Liver (tissue), 9 donors: Measurements from ENCODE around the gene SPTBN5. TPM values are rescaled to one million over a fixed set of nuclear protein-coding genes. Genes with fewer than 3 reads are reported as not detected.

ENCODE experiments used
- DNase-seq: peaks from one replicate; pipeline ENCODE4 v3.0.0-alpha.2; 2017; ENCODE audit warnings: low spot score
- H3K27ac ChIP-seq, 2 donors: one replicate each; pipeline ENCODE4 v1.7.0; 2013; ENCODE audit warnings: inconsistent platforms in 2 of 2, low read length in 2 of 2, control low read depth in 1 of 2, low read depth in 1 of 2, mild to moderate bottlenecking in 1 of 2
- H3K27me3 ChIP-seq, 4 donors: one replicate each; pipeline versions ENCODE4 v1.6.1 to v1.7.0; 2013; ENCODE audit warnings: low read length in 3 of 4, inconsistent platforms in 1 of 4, mild to moderate bottlenecking in 1 of 4, moderate library complexity in 1 of 4; ENCODE audit not compliant: control insufficient read depth in 4 of 4, insufficient read depth in 4 of 4
- H3K36me3 ChIP-seq, 4 donors: one replicate each; pipeline versions ENCODE4 v1.6.1 to v1.7.0; 2013; ENCODE audit warnings: low read length in 3 of 4, mild to moderate bottlenecking in 3 of 4, low read depth in 1 of 4, moderate library complexity in 1 of 4; ENCODE audit not compliant: control insufficient read depth in 4 of 4, insufficient read depth in 3 of 4
- H3K4me1 ChIP-seq, 4 donors: one replicate each; pipeline versions ENCODE4 v1.6.1 to v1.7.0; 2013; ENCODE audit warnings: low read length in 3 of 4, mild to moderate bottlenecking in 3 of 4, moderate library complexity in 1 of 4; ENCODE audit not compliant: control insufficient read depth in 4 of 4, insufficient read depth in 4 of 4
- H3K4me3 ChIP-seq, 3 donors: one replicate each; pipeline versions ENCODE4 v1.6.1 to v1.7.0; 2013; ENCODE audit warnings: low read length in 3 of 3, control low read depth in 1 of 3, low read depth in 1 of 3, mild to moderate bottlenecking in 1 of 3
- H3K9ac ChIP-seq, 2 donors: one replicate each; pipeline ENCODE4 v1.7.0; 2013; ENCODE audit warnings: low read length in 2 of 2, mild to moderate bottlenecking in 2 of 2, moderate library complexity in 2 of 2, control low read depth in 1 of 2, low read depth in 1 of 2
- H3K9me3 ChIP-seq, 4 donors: one replicate each; pipeline versions ENCODE4 v1.6.1 to v1.7.0; 2013; ENCODE audit warnings: low read length in 3 of 4; ENCODE audit not compliant: control insufficient read depth in 4 of 4
- ATF3 ChIP-seq: IDR thresholded peaks from 2 replicates; pipeline ENCODE4 v1.6.1; 2016; ENCODE audit warnings: antibody characterized with exemption
- CTCF ChIP-seq: fragments of 150-350 bp; IDR thresholded peaks from 2 replicates; pipeline ENCODE4 v1.5.1; 2017; ENCODE audit warnings: improper control_type of control experiment, low read depth, low read length; ENCODE audit not compliant: missing input control
- EGR1 ChIP-seq, 2 donors: IDR thresholded peaks; 2 replicates each; pipeline ENCODE4 v1.6.1; 2016 to 2018; ENCODE audit warnings: antibody characterized with exemption in 2 of 2, low read depth in 2 of 2
- FOXA1 ChIP-seq: IDR thresholded peaks from 2 replicates; pipeline ENCODE4 v1.6.1; 2016; ENCODE audit warnings: antibody characterized with exemption
- FOXA2 ChIP-seq: IDR thresholded peaks from 2 replicates; pipeline ENCODE4 v1.6.1; 2016; ENCODE audit warnings: antibody characterized with exemption
- GABPA ChIP-seq, 2 donors: IDR thresholded peaks in 1 of 2; conservative IDR thresholded peaks in 1 of 2; 2 replicates each; pipeline ENCODE4 v1.6.1; 2016; ENCODE audit warnings: antibody characterized with exemption in 2 of 2, mild to moderate bottlenecking in 1 of 2, moderate library complexity in 1 of 2
- HNF4G ChIP-seq: IDR thresholded peaks from 2 replicates; pipeline ENCODE4 v1.6.1; 2016; ENCODE audit warnings: antibody characterized with exemption
- JUND ChIP-seq, 2 donors: IDR thresholded peaks; 2 replicates each; pipeline ENCODE4 v1.6.1; 2016; ENCODE audit warnings: antibody characterized with exemption in 2 of 2
- MAX ChIP-seq: IDR thresholded peaks from 2 replicates; pipeline ENCODE4 v1.6.1; 2016; ENCODE audit warnings: antibody characterized with exemption
- NR2F2 ChIP-seq: IDR thresholded peaks from 2 replicates; pipeline ENCODE4 v1.6.1; 2016; ENCODE audit warnings: antibody characterized with exemption
- RAD21 ChIP-seq, 2 donors: IDR thresholded peaks; 2 replicates each; pipeline ENCODE4 v1.6.1; 2016; ENCODE audit warnings: antibody characterized with exemption in 2 of 2, mild to moderate bottlenecking in 2 of 2
- REST ChIP-seq: IDR thresholded peaks from 2 replicates; pipeline ENCODE4 v1.6.1; 2016; ENCODE audit warnings: antibody characterized with exemption, mild to moderate bottlenecking
- RXRA ChIP-seq, 2 donors: IDR thresholded peaks; 2 replicates each; pipeline ENCODE4 v1.6.1; 2017 to 2018; ENCODE audit warnings: antibody characterized with exemption in 2 of 2, mild to moderate bottlenecking in 1 of 2
- SP1 ChIP-seq: IDR thresholded peaks from 2 replicates; pipeline ENCODE4 v1.6.1; 2018; ENCODE audit warnings: antibody characterized with exemption, mild to moderate bottlenecking
- TAF1 ChIP-seq: conservative IDR thresholded peaks from 2 replicates; pipeline ENCODE4 v1.6.1; 2016; ENCODE audit warnings: antibody characterized with exemption, mild to moderate bottlenecking
- YY1 ChIP-seq: IDR thresholded peaks from 2 replicates; pipeline ENCODE4 v1.6.1; 2016; ENCODE audit warnings: antibody characterized with exemption, mild to moderate bottlenecking
- ZBTB33 ChIP-seq: IDR thresholded peaks from 2 replicates; pipeline ENCODE4 v1.6.1; 2016; ENCODE audit warnings: antibody characterized with exemption
- WGBS: extraction: QIAGEN DNeasy Blood & Tissue Kit; methylation state at CpG from one replicate; pipeline ENCODE4 v1.1.7; 2013; 5-methylcytosine and 5-hydroxymethylcytosine counted together
- polyA plus RNA-seq, 2 donors: library from polyadenylated mRNA; stranded (reverse) in 1 of 2; unstranded in 1 of 2; fragments of 200-250 nt in 1 of 2; fragments of >200 nt in 1 of 2; fragmentation: Nextera tagmentation in 1 of 2; extraction: Ambion mirVana in 1 of 2; gene quantifications; one replicate each; pipeline versions ENCODE4 v1.2.1 to v1.2.3, GENCODE V29; 2013 to 2015
- total RNA-seq, 2 donors: library from RNA; depleted of rRNA; stranded (reverse); fragments of >200 nt; gene quantifications; one replicate each; pipeline ENCODE4 v1.2.3, GENCODE V29; 2014
- donor health status: healthy.
- donor health status: healthy.
- donor health status: healthy.
- donor health status: healthy.
- donor health status: healthy.

SPTBN5 gene
- total and polyA plus RNA-seq, 4 donors: 0.12 to 1.7 (median 0.17) TPM

- Histone ChIP-seq H3K4me3 (no peak overlapping the region), H3K27me3 (no peaks in the 10 kb centered on the region), H3K9me3 (no peaks in the 10 kb centered on the region), H3K27ac (no peak overlapping the region), H3K4me1 (no peaks in the 10 kb centered on the region), H3K9ac (no peak overlapping the region), H3K36me3 (peaks cover 3 to 46% (median 14%) of the 10 kb centered on the region in 4 donors)
- no peak for DNase-seq
- 93% methylated on average over 4 of the region's 4 CpGs for WGBS
- no peak for TF ChIP-seq RAD21 (IDR thresholded peaks at IDR 0.05)
- no peak for TF ChIP-seq NR2F2
- TF ChIP-seq SP1: no peak
- TF ChIP-seq RXRA (IDR thresholded peaks at IDR 0.05): no peak
- TF ChIP-seq HNF4G: no peak
- TF ChIP-seq MAX: no peak
- TF ChIP-seq GABPA (IDR thresholded peaks at IDR 0.05 in 1 of 2, conservative IDR thresholded peaks at IDR 0.05 in 1 of 2): no peak
- no peak for TF ChIP-seq ATF3
- no peak for TF ChIP-seq YY1
- no peak for TF ChIP-seq JUND (IDR thresholded peaks at IDR 0.05)
- no peak for TF ChIP-seq ZBTB33
- no peak for TF ChIP-seq FOXA1
- TF ChIP-seq EGR1 (IDR thresholded peaks at IDR 0.05; ENCODE audit: low read depth in 2 of 2): no peak
- TF ChIP-seq CTCF: no peak
- no peak for TF ChIP-seq REST
- no peak for TF ChIP-seq TAF1
- TF ChIP-seq FOXA2: no peak
These were observed 72.0 kb downstream of the SPTBN5 start for GRCh38 chr15:41821831-41822230.
